HEK293 (cell line): ENCODE data around the gene C14orf93.

Experiments used
- CTCF ChIA-PET: fragments of 350-600 bp; formaldehyde crosslinking; extraction: SDS; loops from one replicate; lab custom pipeline; 2021; ENCODE audit warnings: antibody characterized with exemption; lab: Yijun Ruan, JAX
- POLR2A ChIA-PET: fragments of 300-600 bp; formaldehyde crosslinking; extraction: SDS; loops from one replicate; lab custom pipeline; 2020; ENCODE audit warnings: antibody characterized with exemption, inconsistent platforms; lab: Yijun Ruan, JAX
- H3K27ac ChIP-seq: fragments of 200-500 bp; sonication (Bioruptor generic); 2 replicates; pipeline ENCODE4 v1.5.1; 2014; ENCODE audit warnings: low read depth, low read length, control low read depth, inconsistent platforms; ENCODE audit errors: extremely low read depth
- H3K36me3 ChIP-seq, 2 experiments: fragments of 200-500 bp in 1 of 2; sonication (Bioruptor generic) in 1 of 2; 1 replicate in 1 of 2; 2 replicates in 1 of 2; pipeline ENCODE4 v1.5.1; 2014 to 2017; ENCODE audit warnings: inconsistent platforms in 2 of 2, low read length in 2 of 2; ENCODE audit not compliant: control insufficient read depth in 2 of 2, insufficient read depth in 1 of 2
- H3K4me1 ChIP-seq: fragments of 200-500 bp; sonication (Bioruptor generic); 2 replicates; pipeline ENCODE4 v1.5.1; 2014; ENCODE audit warnings: mild to moderate bottlenecking, low read length, inconsistent platforms; ENCODE audit not compliant: control insufficient read depth, insufficient read depth
- H3K4me3 ChIP-seq: 2 replicates; pipeline ENCODE4 v1.5.1; 2011; ENCODE audit warnings: low read depth, mild to moderate bottlenecking, control low read depth, low read length, moderate library complexity
- H3K9me3 ChIP-seq: fragments of 200-500 bp; sonication (Bioruptor generic); 2 replicates; pipeline ENCODE4 v1.5.1; 2014; ENCODE audit warnings: low read depth, low read length, inconsistent platforms; ENCODE audit not compliant: control insufficient read depth, insufficient read depth
- BCL6B ChIP-seq: fragments of 450-650 bp; formaldehyde crosslinking; IDR thresholded peaks from 2 replicates; pipeline ENCODE4 v1.5.1; 2017; ENCODE audit warnings: missing biosample characterization, missing genetic modification characterization
- GLIS1 ChIP-seq: fragments of 450-650 bp; formaldehyde crosslinking; IDR thresholded peaks from 2 replicates; pipeline ENCODE4 v1.5.1; 2016; ENCODE audit warnings: missing biosample characterization, missing genetic modification characterization
- GLIS2 ChIP-seq: fragments of 450-650 bp; formaldehyde crosslinking; IDR thresholded peaks from 2 replicates; pipeline ENCODE4 v1.5.1; 2016; ENCODE audit warnings: missing biosample characterization, missing genetic modification characterization
- HOXA7 ChIP-seq: sonication (generic); formaldehyde crosslinking; IDR thresholded peaks from 2 replicates; pipeline ENCODE4 v1.8.1; 2022; ENCODE audit warnings: missing genetic modification reagents, borderline replicate concordance
- SP2 ChIP-seq: fragments of 450-650 bp; formaldehyde crosslinking; IDR thresholded peaks from 2 replicates; pipeline ENCODE4 v1.5.1; 2016; ENCODE audit warnings: missing biosample characterization, missing genetic modification characterization
- ZBTB17 ChIP-seq: fragments of 450-650 bp; formaldehyde crosslinking; IDR thresholded peaks from 2 replicates; pipeline ENCODE4 v1.5.1; 2016; ENCODE audit warnings: missing biosample characterization, missing genetic modification characterization
- ZBTB8A ChIP-seq: fragments of 450-650 bp; formaldehyde crosslinking; IDR thresholded peaks from 2 replicates; pipeline ENCODE4 v1.5.1; 2016; ENCODE audit warnings: missing biosample characterization, missing genetic modification characterization
- ZNF175 ChIP-seq: fragments of 450-650 bp; formaldehyde crosslinking; IDR thresholded peaks from 2 replicates; pipeline ENCODE4 v1.5.1; 2016; ENCODE audit warnings: missing biosample characterization, missing genetic modification characterization
- ZNF202 ChIP-seq: fragments of 450-650 bp; formaldehyde crosslinking; IDR thresholded peaks from 2 replicates; pipeline ENCODE4 v1.5.1; 2016; ENCODE audit warnings: missing biosample characterization, missing genetic modification characterization, borderline replicate concordance
- ZNF394 ChIP-seq: fragments of 450-650 bp; formaldehyde crosslinking; IDR thresholded peaks from 2 replicates; pipeline ENCODE4 v1.5.1; 2016; ENCODE audit warnings: missing biosample characterization, missing genetic modification characterization, mild to moderate bottlenecking, moderate library complexity, borderline replicate concordance
- ZNF560 ChIP-seq: fragments of 450-650 bp; formaldehyde crosslinking; IDR thresholded peaks from 2 replicates; pipeline ENCODE4 v1.5.1; 2017; ENCODE audit warnings: missing biosample characterization, missing genetic modification characterization, borderline replicate concordance
- ZNF561 ChIP-seq: fragments of 450-650 bp; IDR thresholded peaks from 2 replicates; pipeline ENCODE4 v1.5.1; 2018; ENCODE audit warnings: missing biosample characterization, missing genetic modification characterization, borderline replicate concordance
- ZNF571 ChIP-seq: fragments of 450-650 bp; formaldehyde crosslinking; IDR thresholded peaks from 2 replicates; pipeline ENCODE4 v1.5.0; 2017; ENCODE audit warnings: missing biosample characterization, missing genetic modification characterization
- ZNF654 ChIP-seq: fragments of 450-650 bp; formaldehyde crosslinking; IDR thresholded peaks from 2 replicates; pipeline ENCODE4 v1.5.1; 2016; ENCODE audit warnings: low read depth, missing biosample characterization, missing genetic modification characterization
- ZNF843 ChIP-seq: fragments of 450-650 bp; formaldehyde crosslinking; IDR thresholded peaks from 2 replicates; pipeline ENCODE4 v1.5.1; 2016; ENCODE audit warnings: missing biosample characterization, missing genetic modification characterization
- TF ChIP-seq, protein P1 (sequence below): fragments of 450-650 bp; formaldehyde crosslinking; IDR thresholded peaks from 2 replicates; pipeline ENCODE4 v1.5.1; 2016; ENCODE audit warnings: missing biosample characterization, missing genetic modification characterization
- TF ChIP-seq, protein P2 (sequence below): fragments of 450-650 bp; formaldehyde crosslinking; IDR thresholded peaks from 2 replicates; pipeline ENCODE4 v1.5.1; 2016; ENCODE audit warnings: missing biosample characterization, missing genetic modification characterization
- TF ChIP-seq, protein P3 (sequence below): fragments of 450-650 bp; formaldehyde crosslinking; IDR thresholded peaks from 2 replicates; pipeline ENCODE4 v1.5.1; 2016; ENCODE audit warnings: missing biosample characterization, missing genetic modification characterization

Gene C14orf93

DNA sequence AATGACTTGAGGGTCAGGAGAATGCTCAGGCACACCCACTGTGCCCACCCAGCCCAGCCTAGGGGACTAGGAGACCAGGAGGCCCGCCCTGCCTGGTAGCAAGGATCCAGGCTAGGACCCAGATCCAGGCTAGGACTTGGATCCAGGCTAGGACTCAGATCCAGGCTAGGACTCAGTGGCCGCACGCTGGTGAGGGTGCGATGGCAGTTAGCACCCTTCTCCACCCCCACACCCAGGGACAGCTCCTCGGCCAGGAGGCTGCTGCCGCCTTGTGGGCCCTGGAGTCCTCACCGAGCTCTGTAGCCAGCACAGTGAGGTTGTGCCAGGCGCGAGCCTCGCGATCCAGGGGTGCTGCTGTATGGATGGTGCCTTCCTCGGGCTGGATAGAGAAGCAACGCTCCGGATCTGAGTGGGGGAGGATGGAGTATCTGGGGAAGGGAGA is 42.3 kb upstream of the C14orf93 start:
- H3K9me3 ChIP-seq = no peaks in the 10 kb centered on the region
- H3K4me3 ChIP-seq = no peak overlapping the region
- peaks cover 0 to 62% of the 10 kb centered on the region in 2 experiments; a peak in 1 of 3 replicates for H3K36me3 ChIP-seq
- TF ChIP-seq ZBTB17 (tag by site-specific recombination) = peak; percentile 67
- TF ChIP-seq GLIS1 (tag by site-specific recombination) = no peak
- peak; percentile 59; the same call in 1 of the 2 replicates for TF ChIP-seq ZNF394 (tag by site-specific recombination)
- TF ChIP-seq, protein P1, sequence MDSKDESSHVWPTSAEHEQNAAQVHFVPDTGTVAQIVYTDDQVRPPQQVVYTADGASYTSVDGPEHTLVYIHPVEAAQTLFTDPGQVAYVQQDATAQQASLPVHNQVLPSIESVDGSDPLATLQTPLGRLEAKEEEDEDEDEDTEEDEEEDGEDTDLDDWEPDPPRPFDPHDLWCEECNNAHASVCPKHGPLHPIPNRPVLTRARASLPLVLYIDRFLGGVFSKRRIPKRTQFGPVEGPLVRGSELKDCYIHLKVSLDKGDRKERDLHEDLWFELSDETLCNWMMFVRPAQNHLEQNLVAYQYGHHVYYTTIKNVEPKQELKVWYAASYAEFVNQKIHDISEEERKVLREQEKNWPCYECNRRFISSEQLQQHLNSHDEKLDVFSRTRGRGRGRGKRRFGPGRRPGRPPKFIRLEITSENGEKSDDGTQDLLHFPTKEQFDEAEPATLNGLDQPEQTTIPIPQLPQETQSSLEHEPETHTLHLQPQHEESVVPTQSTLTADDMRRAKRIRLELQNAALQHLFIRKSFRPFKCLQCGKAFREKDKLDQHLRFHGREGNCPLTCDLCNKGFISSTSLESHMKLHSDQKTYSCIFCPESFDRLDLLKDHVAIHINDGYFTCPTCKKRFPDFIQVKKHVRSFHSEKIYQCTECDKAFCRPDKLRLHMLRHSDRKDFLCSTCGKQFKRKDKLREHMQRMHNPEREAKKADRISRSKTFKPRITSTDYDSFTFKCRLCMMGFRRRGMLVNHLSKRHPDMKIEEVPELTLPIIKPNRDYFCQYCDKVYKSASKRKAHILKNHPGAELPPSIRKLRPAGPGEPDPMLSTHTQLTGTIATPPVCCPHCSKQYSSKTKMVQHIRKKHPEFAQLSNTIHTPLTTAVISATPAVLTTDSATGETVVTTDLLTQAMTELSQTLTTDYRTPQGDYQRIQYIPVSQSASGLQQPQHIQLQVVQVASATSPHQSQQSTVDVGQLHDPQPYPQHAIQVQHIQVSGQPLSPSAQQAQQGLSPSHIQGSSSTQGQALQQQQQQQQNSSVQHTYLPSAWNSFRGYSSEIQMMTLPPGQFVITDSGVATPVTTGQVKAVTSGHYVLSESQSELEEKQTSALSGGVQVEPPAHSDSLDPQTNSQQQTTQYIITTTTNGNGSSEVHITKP (tag by site-specific recombination) = peak; percentile 60
- peak; percentile 60; the same call in 1 of the 2 replicates for TF ChIP-seq ZNF561 (tag by site-specific recombination)
- 0 out of 2 replicates have a peak, but pooled peaks have one; percentile 18 for TF ChIP-seq ZBTB8A
- TF ChIP-seq, protein P2, sequence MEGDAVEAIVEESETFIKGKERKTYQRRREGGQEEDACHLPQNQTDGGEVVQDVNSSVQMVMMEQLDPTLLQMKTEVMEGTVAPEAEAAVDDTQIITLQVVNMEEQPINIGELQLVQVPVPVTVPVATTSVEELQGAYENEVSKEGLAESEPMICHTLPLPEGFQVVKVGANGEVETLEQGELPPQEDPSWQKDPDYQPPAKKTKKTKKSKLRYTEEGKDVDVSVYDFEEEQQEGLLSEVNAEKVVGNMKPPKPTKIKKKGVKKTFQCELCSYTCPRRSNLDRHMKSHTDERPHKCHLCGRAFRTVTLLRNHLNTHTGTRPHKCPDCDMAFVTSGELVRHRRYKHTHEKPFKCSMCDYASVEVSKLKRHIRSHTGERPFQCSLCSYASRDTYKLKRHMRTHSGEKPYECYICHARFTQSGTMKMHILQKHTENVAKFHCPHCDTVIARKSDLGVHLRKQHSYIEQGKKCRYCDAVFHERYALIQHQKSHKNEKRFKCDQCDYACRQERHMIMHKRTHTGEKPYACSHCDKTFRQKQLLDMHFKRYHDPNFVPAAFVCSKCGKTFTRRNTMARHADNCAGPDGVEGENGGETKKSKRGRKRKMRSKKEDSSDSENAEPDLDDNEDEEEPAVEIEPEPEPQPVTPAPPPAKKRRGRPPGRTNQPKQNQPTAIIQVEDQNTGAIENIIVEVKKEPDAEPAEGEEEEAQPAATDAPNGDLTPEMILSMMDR (tag by site-specific recombination) = peak; percentile 82
- TF ChIP-seq SP2 (tag by site-specific recombination) = no peak; the same call in 1 of the 2 replicates
- no peak for TF ChIP-seq ZNF571 (tag by site-specific recombination)
- TF ChIP-seq HOXA7 (CRISPR knock-in tag) = no peak
- TF ChIP-seq, protein P3, sequence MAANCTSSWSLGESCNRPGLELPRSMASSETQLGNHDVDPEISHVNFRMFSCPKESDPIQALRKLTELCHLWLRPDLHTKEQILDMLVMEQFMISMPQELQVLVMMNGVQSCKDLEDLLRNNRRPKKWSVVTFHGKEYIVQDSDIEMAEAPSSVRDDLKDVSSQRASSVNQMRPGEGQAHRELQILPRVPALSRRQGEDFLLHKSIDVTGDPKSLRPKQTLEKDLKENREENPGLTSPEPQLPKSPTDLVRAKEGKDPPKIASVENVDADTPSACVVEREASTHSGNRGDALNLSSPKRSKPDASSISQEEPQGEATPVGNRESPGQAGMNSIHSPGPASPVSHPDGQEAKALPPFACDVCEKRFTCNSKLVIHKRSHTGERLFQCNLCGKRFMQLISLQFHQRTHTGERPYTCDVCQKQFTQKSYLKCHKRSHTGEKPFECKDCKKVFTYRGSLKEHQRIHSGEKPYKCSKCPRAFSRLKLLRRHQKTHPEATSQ (tag by site-specific recombination) = no peak
- no peak for TF ChIP-seq ZNF202 (tag by site-specific recombination)
- TF ChIP-seq, all 188 proteins: peak for 6
- ChIA-PET POLR2A (interaction anchor here (0.8 kb wide), 1 partner anchor 70 kb away, joined by 3 read pairs; the partner anchor contains the start of gene AJUBA), CTCF (interaction anchor here (4.8 to 16.2 kb wide), 2 partner anchors 63 to 79 kb away, joined by 23 to 469 read pairs; partner anchors contain the start of gene AJUBA)
- H3K4me1 ChIP-seq = peaks cover 4% of the 10 kb centered on the region; the same call in 1 of the 2 replicates
- no peak overlapping the region for H3K27ac ChIP-seq

DNA sequence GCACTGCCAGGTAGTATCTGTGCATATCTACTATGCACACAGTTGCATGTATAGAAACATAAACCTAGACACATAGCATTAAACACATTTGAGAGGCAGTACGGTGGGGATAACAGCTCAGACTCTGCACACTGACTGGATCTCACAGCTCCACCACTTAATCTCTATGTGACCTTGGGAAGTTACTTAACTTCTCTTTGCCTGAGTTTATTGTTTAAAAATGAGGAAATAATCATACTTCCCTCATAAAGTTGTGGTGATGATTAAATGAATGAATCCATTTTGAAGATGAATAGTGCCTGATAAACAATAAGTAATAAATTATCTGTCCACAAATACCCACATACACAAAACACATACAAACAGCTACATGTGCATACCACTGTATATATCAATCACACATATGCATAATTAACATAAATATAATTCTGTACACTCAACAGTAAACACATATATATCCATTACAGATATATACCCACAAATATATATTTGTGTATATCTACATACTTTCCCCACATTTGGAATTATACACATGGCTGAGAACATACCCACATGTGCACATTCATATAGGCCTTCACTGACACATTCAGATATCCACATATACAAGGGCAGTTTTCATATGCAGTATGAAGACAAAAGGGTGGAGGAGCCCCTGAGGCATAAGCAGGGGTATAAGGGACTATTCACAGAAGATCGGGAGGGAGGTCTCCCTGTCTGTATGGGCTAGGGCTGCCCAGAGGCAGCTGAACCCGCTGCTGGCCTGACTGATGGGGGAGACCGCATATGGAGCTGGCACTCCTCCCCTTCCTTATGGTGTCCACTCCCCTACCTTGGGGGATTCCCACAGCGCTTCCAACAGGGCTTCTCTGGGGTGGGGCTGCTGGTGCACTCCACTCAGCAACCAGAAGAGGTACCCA is 41.5 kb upstream of the C14orf93 start:
- TF ChIP-seq ZNF560 (tag by site-specific recombination) (no peak), ZNF175 (tag by site-specific recombination) (no peak), ZNF843 (tag by site-specific recombination) (no peak), ZNF654 (no peak), GLIS2 (tag by site-specific recombination) (no peak), BCL6B (no peak)
- TF ChIP-seq, protein P1 (tag by site-specific recombination) = no peak
- Histone ChIP-seq H3K27ac (no peak overlapping the region), H3K36me3 (peaks cover 0 to 62% of the 10 kb centered on the region in 2 experiments; a peak in 1 of 3 replicates), H3K4me3 (no peak overlapping the region), H3K4me1 (0 out of 2 replicates have a peak, but pooled peaks cover 2% of the 10 kb centered on the region), H3K9me3 (no peaks in the 10 kb centered on the region)
- ChIA-PET CTCF (interaction anchor here (0.7 to 16.2 kb wide), 3 partner anchors 17 to 144 kb away, joined by 3 to 469 read pairs (median 3); partner anchors contain the start of gene AJUBA), POLR2A (interaction anchor here (0.8 kb wide), 1 partner anchor 69 kb away, joined by 3 read pairs; the partner anchor contains the start of gene AJUBA)
